Breast epithelium (tissue), 3 donors: ENCODE measurements around the gene MAP3K5.

Experiments used
- CTCF ChIP-seq, 3 donors: fragments of 450-650 bp; IDR thresholded peaks; one replicate each; pipeline ENCODE4 v1.5.1; 2016 to 2017; ENCODE audit warnings: antibody characterized with exemption in 3 of 3, mild to moderate bottlenecking in 3 of 3, moderate library complexity in 3 of 3
- POLR2A ChIP-seq: fragments of 450-650 bp; IDR thresholded peaks from one replicate; pipeline ENCODE4 v1.6.1; 2016; ENCODE audit warnings: antibody characterized with exemption, mild to moderate bottlenecking, moderate library complexity
- POLR2AphosphoS5 ChIP-seq, 3 donors: sonication (generic); formaldehyde crosslinking; IDR thresholded peaks; one replicate each; pipeline ENCODE4 v1.6.1; 2017; ENCODE audit warnings: antibody characterized with exemption in 3 of 3

GRCh38 chr6:136757150-136757549 lies 35.1 kb downstream of the MAP3K5 start:
- TF ChIP-seq CTCF (IDR thresholded peaks at IDR 0.05) (no peak), POLR2AphosphoS5 (IDR thresholded peaks at IDR 0.05) (no peak), POLR2A (no peak)
